Osteoblast (primary cell): ENCODE data around the gene APOH. TPM values are rescaled to one million over a fixed set of nuclear protein-coding genes. Genes with fewer than 3 reads are reported as not detected.

Experiments
- DNase-seq: peaks from one replicate; pipeline ENCODE4 v3.0.0; 2011; ENCODE audit warnings: low spot score, mixed read lengths; ENCODE audit not compliant: insufficient read length; ENCODE audit errors: missing footprints
- H2AFZ ChIP-seq: 2 replicates; pipeline ENCODE4 v1.6.0; 2011; ENCODE audit warnings: mild to moderate bottlenecking, low read length
- H3K27ac ChIP-seq: 2 replicates; pipeline ENCODE4 v1.5.1; 2011; ENCODE audit warnings: mild to moderate bottlenecking, low read depth, low read length, moderate library complexity
- H3K27me3 ChIP-seq: 2 replicates; pipeline ENCODE4 v1.6.0; 2012; ENCODE audit warnings: mild to moderate bottlenecking, control low read depth, inconsistent platforms, low read length, moderate library complexity; ENCODE audit not compliant: insufficient read depth
- H3K36me3 ChIP-seq: 2 replicates; pipeline ENCODE4 v1.5.1; 2011; ENCODE audit warnings: mild to moderate bottlenecking, low read length, control low read depth, moderate library complexity; ENCODE audit not compliant: insufficient read depth
- H3K4me1 ChIP-seq: 2 replicates; pipeline ENCODE4 v1.5.1; 2011; ENCODE audit warnings: mild to moderate bottlenecking, low read length, control low read depth, moderate library complexity; ENCODE audit not compliant: insufficient read depth
- H3K4me2 ChIP-seq: 2 replicates; pipeline ENCODE4 v1.6.0; 2011; ENCODE audit warnings: mild to moderate bottlenecking, low read length; ENCODE audit not compliant: insufficient read depth
- H3K4me3 ChIP-seq: fragments of 200-600 bp; sonication (generic); 3 replicates; pipeline ENCODE4 v1.5.1; 2012; ENCODE audit warnings: mild to moderate bottlenecking, low read length, inconsistent platforms; ENCODE audit not compliant: insufficient read depth
- H3K79me2 ChIP-seq: 2 replicates; pipeline ENCODE4 v1.6.0; 2012; ENCODE audit warnings: mild to moderate bottlenecking, low read length, control low read depth, inconsistent platforms; ENCODE audit not compliant: insufficient read depth
- H3K9me3 ChIP-seq: 2 replicates; pipeline ENCODE4 v1.5.1; 2011; ENCODE audit warnings: low read depth, low read length, control low read depth
- H4K20me1 ChIP-seq: 2 replicates; pipeline ENCODE4 v1.6.0; 2012; ENCODE audit warnings: mild to moderate bottlenecking, low read length, control low read depth; ENCODE audit not compliant: insufficient read depth
- CTCF ChIP-seq: IDR thresholded peaks from 2 replicates; pipeline ENCODE4 v1.5.1; 2011; ENCODE audit warnings: mild to moderate bottlenecking, low read depth, low read length, moderate library complexity; ENCODE audit errors: extremely low read depth
- total RNA-seq: library from RNA; depleted of rRNA; stranded (reverse); fragments of >200 nt; gene quantifications from 2 replicates; pipeline ENCODE4 v1.2.3, GENCODE V29; 2012

The APOH gene
- total RNA-seq, 1 donor = not detected

- DNase-seq = no peak
- no peak for TF ChIP-seq CTCF
- no peaks in the 10 kb centered on the region for H4K20me1 ChIP-seq
- no peaks in the 10 kb centered on the region for H3K27me3 ChIP-seq
- no peak overlapping the region for H3K27ac ChIP-seq
- peaks cover 30% of the 10 kb centered on the region for H3K4me1 ChIP-seq
- no peak overlapping the region for H3K4me3 ChIP-seq
- no peaks in the 10 kb centered on the region for H3K36me3 ChIP-seq
- H3K4me2 ChIP-seq = no peak overlapping the region
- H2AFZ ChIP-seq = no peak overlapping the region
- no peaks in the 10 kb centered on the region for H3K9me3 ChIP-seq
- no peaks in the 10 kb centered on the region for H3K79me2 ChIP-seq
These were observed 40.9 kb upstream of the APOH start for GRCh38 chr17:66270106-66270505.

- peak overlapping the region; percentile 47 for H3K4me2 ChIP-seq
- no peak for TF ChIP-seq CTCF
- H3K9me3 ChIP-seq = no peaks in the 10 kb centered on the region
- DNase-seq = peak; percentile 95
- no peaks in the 10 kb centered on the region for H3K27me3 ChIP-seq
- H3K79me2 ChIP-seq = no peaks in the 10 kb centered on the region
- no peaks in the 10 kb centered on the region for H4K20me1 ChIP-seq
- no peaks in the 10 kb centered on the region for H3K36me3 ChIP-seq
- H3K4me3 ChIP-seq = no peak overlapping the region
- peak overlapping the region; percentile 38 for H3K27ac ChIP-seq
- H2AFZ ChIP-seq = no peak overlapping the region
- peaks cover 23% of the 10 kb centered on the region for H3K4me1 ChIP-seq
These were observed 39.2 kb upstream of the APOH start for GRCh38 chr17:66268247-66268927.

GRCh38 chr17:66264696-66265095 is 35.5 kb upstream of the APOH start:
- no peak for TF ChIP-seq CTCF
- Histone ChIP-seq H2AFZ (no peak overlapping the region), H3K27me3 (no peaks in the 10 kb centered on the region)

GRCh38 chr17:66262767-66263166 is 33.6 kb upstream of the APOH start:
- no peak overlapping the region for H3K27ac ChIP-seq
- H3K36me3 ChIP-seq = no peaks in the 10 kb centered on the region
- no peak overlapping the region for H2AFZ ChIP-seq

More at GRCh38 chr17:66264696-66265095, 35.5 kb upstream of the APOH start:
- H3K4me1 ChIP-seq = peaks cover 13% of the 10 kb centered on the region
- no peaks in the 10 kb centered on the region for H4K20me1 ChIP-seq
- H3K9me3 ChIP-seq = no peaks in the 10 kb centered on the region
- no peaks in the 10 kb centered on the region for H3K36me3 ChIP-seq
- no peak overlapping the region for H3K27ac ChIP-seq
- no peaks in the 10 kb centered on the region for H3K79me2 ChIP-seq
- DNase-seq = no peak
- H3K4me2 ChIP-seq = no peak overlapping the region
- no peak overlapping the region for H3K4me3 ChIP-seq

More at GRCh38 chr17:66262767-66263166, 33.6 kb upstream of the APOH start:
- no peak for DNase-seq
- Histone ChIP-seq H3K4me2 (no peak overlapping the region), H3K4me1 (peaks cover 3% of the 10 kb centered on the region), H3K27me3 (no peaks in the 10 kb centered on the region), H4K20me1 (no peaks in the 10 kb centered on the region), H3K4me3 (no peak overlapping the region), H3K79me2 (no peaks in the 10 kb centered on the region), H3K9me3 (no peaks in the 10 kb centered on the region)
- no peak for TF ChIP-seq CTCF
